HepG2 (cell line): ENCODE data around the gene SP7. TPM values are rescaled to one million over a fixed set of nuclear protein-coding genes. Genes with fewer than 3 reads are reported as not detected.

Experiments
- ATAC-seq: fragments of 200-7000 bp; cut with Tn5 transposase; 3 replicates; pipeline ENCODE4 v1.9.1; 2020; ENCODE audit warnings: mild to moderate bottlenecking, moderate library complexity
- BruUV-seq: library from RNA; stranded (reverse); fragments of 400-500 nt; replicated peaks from 2 replicates; lab custom pipeline; 2021; lab: Mats Ljungman, UMichigan
- CTCF ChIA-PET: fragments of 300-600 bp; formaldehyde crosslinking; extraction: SDS; loops from one replicate; lab custom pipeline; 2021; ENCODE audit warnings: low total read pairs, inconsistent platforms, low intra/inter-chr PET ratio; lab: Yijun Ruan, JAX
- POLR2A ChIA-PET: fragments of 350-600 bp; sonication (Branson Sonifier 250); formaldehyde crosslinking; loops from one replicate; lab custom pipeline; 2020; ENCODE audit warnings: antibody characterized with exemption, inconsistent platforms; lab: Yijun Ruan, JAX
- DNase-seq: peaks from one replicate; pipeline ENCODE4 v3.0.0-alpha.2; 2015; ENCODE audit warnings: low spot score
- FAIRE-seq: peaks from 3 replicates; lab custom pipeline; 2011; peaks lifted over from hg19 to GRCh38; lab: Jason Lieb, UNC
- H2AFZ ChIP-seq: one replicate; pipeline ENCODE4 v1.6.1; 2011; ENCODE audit warnings: low read length, inconsistent platforms
- H3K27ac ChIP-seq: fragments of 300-600 bp; 3 replicates; pipeline ENCODE4 v1.8.0; 2011; ENCODE audit warnings: mixed run types, mild to moderate bottlenecking, mixed read lengths, low read length, inconsistent platforms; ENCODE audit not compliant: insufficient read depth; ENCODE audit errors: extremely low read length
- H3K27me3 ChIP-seq, 2 experiments: fragments of 200-600 bp in 1 of 2; 2 replicates in 1 of 2; 3 replicates in 1 of 2; pipeline versions ENCODE4 v1.6.0 to v1.8.0; 2011; ENCODE audit warnings: low read length in 2 of 2, mild to moderate bottlenecking in 2 of 2, moderate library complexity in 2 of 2, inconsistent platforms in 1 of 2; ENCODE audit not compliant: insufficient read depth in 2 of 2, control insufficient read depth in 1 of 2
- H3K36me3 ChIP-seq, 2 experiments: fragments of 200-600 bp in 1 of 2; replicated peaks in 1 of 2; 2 replicates in 1 of 2; 3 replicates in 1 of 2; pipeline versions ENCODE4 v1.5.1 to v1.8.0; 2011; ENCODE audit warnings: low read length in 2 of 2, inconsistent platforms in 1 of 2; ENCODE audit not compliant: insufficient read depth in 2 of 2, control insufficient read depth in 1 of 2
- H3K4me1 ChIP-seq: 2 replicates; pipeline ENCODE4 v1.5.1; 2012; ENCODE audit warnings: low read length, inconsistent platforms; ENCODE audit not compliant: insufficient read depth
- H3K4me2 ChIP-seq: 2 replicates; pipeline ENCODE4 v1.6.0; 2011; ENCODE audit warnings: low read depth, low read length, inconsistent platforms
- H3K4me3 ChIP-seq, 3 experiments: fragments of 200-600 bp in 1 of 3; sonication (generic), shearing (Covaris generic) in 1 of 3; replicated peaks in 1 of 3; 2 replicates each; pipeline ENCODE4 v1.5.1; 2011 to 2016; ENCODE audit warnings: low read length in 3 of 3, inconsistent platforms in 2 of 3, low read depth in 2 of 3, mild to moderate bottlenecking in 2 of 3, control low read depth in 1 of 3, mixed read lengths in 1 of 3; ENCODE audit not compliant: insufficient read depth in 1 of 3
- H3K79me2 ChIP-seq: one replicate; pipeline ENCODE4 v1.6.1; 2011; ENCODE audit warnings: low read length, inconsistent platforms; ENCODE audit not compliant: insufficient read depth
- H3K9ac ChIP-seq: 2 replicates; pipeline ENCODE4 v1.6.0; 2011; ENCODE audit warnings: mild to moderate bottlenecking, low read depth, low read length, inconsistent platforms; ENCODE audit not compliant: insufficient read depth
- H3K9me3 ChIP-seq: 2 replicates; pipeline ENCODE4 v1.5.1; 2012; ENCODE audit warnings: mild to moderate bottlenecking, low read length
- H4K20me1 ChIP-seq: 2 replicates; pipeline ENCODE4 v1.6.0; 2011; ENCODE audit warnings: inconsistent platforms, mild to moderate bottlenecking, low read length, moderate library complexity; ENCODE audit not compliant: insufficient read depth
- ETV6 ChIP-seq: sonication (generic); formaldehyde crosslinking; conservative IDR thresholded peaks from 2 replicates; pipeline ENCODE4 v1.4.0; 2020; ENCODE audit warnings: missing genetic modification reagents
- KIAA2018 ChIP-seq: sonication (generic); formaldehyde crosslinking; IDR thresholded peaks from 2 replicates; pipeline ENCODE4 v1.5.0; 2020; ENCODE audit warnings: mild to moderate bottlenecking, missing genetic modification reagents, borderline replicate concordance
- MLX ChIP-seq: IDR thresholded peaks from 2 replicates; pipeline ENCODE4 v1.6.1; 2016
- NR0B2 ChIP-seq: sonication (generic); formaldehyde crosslinking; IDR thresholded peaks from 2 replicates; pipeline ENCODE4 v1.4.0; 2020; ENCODE audit warnings: mild to moderate bottlenecking, missing genetic modification reagents
- RAD21 ChIP-seq: fragments of 450-650 bp; formaldehyde crosslinking; IDR thresholded peaks from 2 replicates; pipeline ENCODE4 v1.5.0; 2020; ENCODE audit warnings: mild to moderate bottlenecking
- SALL1 ChIP-seq: sonication (generic); formaldehyde crosslinking; IDR thresholded peaks from 2 replicates; pipeline ENCODE4 v1.8.0; 2022; ENCODE audit warnings: mild to moderate bottlenecking, missing genetic modification reagents
- TBL1XR1 ChIP-seq: fragments of 150-350 bp; IDR thresholded peaks from 2 replicates; pipeline ENCODE4 v1.6.1; 2014; ENCODE audit warnings: borderline replicate concordance, low read length; ENCODE audit not compliant: partially characterized antibody
- XRCC5 ChIP-seq: fragments of 200-400 bp; formaldehyde crosslinking; optimal IDR thresholded peaks from 2 replicates; pipeline ENCODE3; 2017; ENCODE audit warnings: mild to moderate bottlenecking, low read length
- ZFAT ChIP-seq: sonication (generic); formaldehyde crosslinking; conservative IDR thresholded peaks from 2 replicates; pipeline ENCODE4 v1.8.1; 2023; ENCODE audit warnings: missing genetic modification reagents, inconsistent platforms
- ZNF253 ChIP-seq: sonication (generic); formaldehyde crosslinking; IDR thresholded peaks from 2 replicates; pipeline ENCODE4 v1.8.0; 2022; ENCODE audit warnings: mild to moderate bottlenecking, missing genetic modification reagents, borderline replicate concordance
- ZNF547 ChIP-seq: sonication (generic); formaldehyde crosslinking; IDR thresholded peaks from 2 replicates; pipeline ENCODE4 v1.5.1; 2020; ENCODE audit warnings: mild to moderate bottlenecking, missing genetic modification reagents
- ZNF704 ChIP-seq: sonication (generic); formaldehyde crosslinking; IDR thresholded peaks from 2 replicates; pipeline ENCODE4 v1.8.1; 2023; ENCODE audit warnings: mild to moderate bottlenecking, inconsistent platforms, moderate library complexity, missing genetic modification reagents, borderline replicate concordance
- ZNF781 ChIP-seq: sonication (generic); formaldehyde crosslinking; IDR thresholded peaks from 2 replicates; pipeline ENCODE4 v1.5.1; 2020; ENCODE audit warnings: borderline replicate concordance, mild to moderate bottlenecking, missing genetic modification reagents; ENCODE audit errors: not compliant biosample characterization
- WGBS: methylation state at CpG from one replicate; pipeline ENCODE4 v1.1.6; 2017; ENCODE audit warnings: low lambda C conversion rate; 5-methylcytosine and 5-hydroxymethylcytosine counted together
- in situ Hi-C: cut with HindIII; loops from 2 replicates; pipeline ENCODE4 v1.10.0; 2017; ENCODE audit warnings: low pct_unique_long_range_greater_than_20kb; ENCODE audit not compliant: extremely low pct_ligation_motif_present
- intact Hi-C: fragments of 100-400 bp; cut with micrococcal nuclease; formaldehyde crosslinking; loops from one replicate; pipeline ENCODE4 v1.10.0; 2022; ENCODE audit not compliant: unreplicated experiment
- polyA plus RNA-seq, 8 experiments: library from polyadenylated mRNA; depleted of rRNA in 3 of 8; stranded (reverse) in 7 of 8; unstranded in 1 of 8; fragments of >200 nt; fragmentation: Illumina TruSeq in 4 of 8; extraction: Trizol in 4 of 8; gene quantifications; 2 replicates each; pipeline versions ENCODE4 v1.2.1 to v1.2.3, GENCODE V29; 2011 to 2016; ENCODE audit warnings: low read depth in 4 of 8, missing spikeins in 1 of 8, mixed read lengths in 1 of 8; ENCODE audit not compliant: insufficient read depth in 1 of 8
- total RNA-seq, 5 experiments: library from RNA; depleted of rRNA; stranded (reverse); fragments of >200 nt; fragmentation: Illumina TruSeq; extraction: Trizol; gene quantifications; 2 replicates each; pipeline ENCODE4 v1.2.3, GENCODE V29; 2016; ENCODE audit warnings: low read depth in 1 of 5

The SP7 gene
- total and polyA plus RNA-seq, 2 of the 13 experiments (the other 11 are each of a cell fraction or from before 2014, with no cell fraction given): not detected

- ChIA-PET CTCF (interaction anchor here (1.3 to 4.5 kb wide), 2 partner anchors 75 to 129 kb away, joined by 3 to 66 read pairs; no protein-coding TSS in a partner anchor), POLR2A (no interaction called here)
- intact Hi-C loops: loop anchor here (1.0 to 5.0 kb wide), 2 partner anchors 74 to 130 kb away; no protein-coding TSS in a partner anchor
- Histone ChIP-seq H3K4me1 (no peaks in the 10 kb centered on the region), H3K27me3 (no peaks in the 10 kb centered on the region), H2AFZ (no peak overlapping the region), H3K79me2 (no peaks in the 10 kb centered on the region), H4K20me1 (no peaks in the 10 kb centered on the region), H3K9ac (no peak overlapping the region), H3K4me3 (no peak overlapping the region), H3K9me3 (no peaks in the 10 kb centered on the region), H3K27ac (no peak overlapping the region), H3K36me3 (peaks cover 21 to 67% of the 10 kb centered on the region in 2 experiments), H3K4me2 (no peak overlapping the region)
- in situ Hi-C loops: loop anchor here (5.0 kb wide), 1 partner anchor 75 kb away; no protein-coding TSS in a partner anchor
- ATAC-seq: peak; percentile 84
- 68% methylated on average over 10 of the region's 11 CpGs for WGBS
- DNase-seq: peak; percentile 38
- BruUV-seq: no TSS peak
- FAIRE-seq: peak; percentile 89
- no peak for TF ChIP-seq NR0B2 (CRISPR knock-in tag)
- no peak for TF ChIP-seq MLX (CRISPR knock-in tag)
- TF ChIP-seq ETV6 (CRISPR knock-in tag): no peak
- 0 out of 2 replicates have a peak, but pooled peaks have one; percentile 36 for TF ChIP-seq ZNF704 (CRISPR knock-in tag)
- TF ChIP-seq SALL1: 0 out of 2 replicates have a peak, but pooled peaks have one; percentile 19
- no peak for TF ChIP-seq KIAA2018 (CRISPR knock-in tag)
- TF ChIP-seq ZNF547: no peak
- peak; percentile 36; the same call in 1 of the 2 replicates for TF ChIP-seq ZNF253 (CRISPR knock-in tag)
- no peak for TF ChIP-seq ZNF781 (CRISPR knock-in tag)
- peak; percentile 66 for TF ChIP-seq RAD21
- TF ChIP-seq ZFAT (CRISPR knock-in tag): no peak
- TF ChIP-seq XRCC5: peak; percentile 22
- no peak for TF ChIP-seq TBL1XR1
These were observed 48.4 kb downstream of the SP7 start for GRCh38 chr12:53287741-53288216.
